ENCODE measurements around the gene CREBBP. TPM values are rescaled to one million over a fixed set of nuclear protein-coding genes. Genes with fewer than 3 reads are reported as not detected.

Gene CREBBP
- total and polyA plus RNA-seq, 2 donors from 2014 or later: 5.9 to 74.6 TPM

GRCh38 chr16:3793161-3793576, 87.3 kb downstream of the CREBBP start:
- no peaks in the 10 kb centered on the region for H3K9me3 ChIP-seq (ENCODE audit: control insufficient read depth in 2 of 3, insufficient read depth in 1 of 3, low read length in 3 of 3)
- intact Hi-C loops (cut with DNase I): no loop called here
- H3K9ac ChIP-seq (ENCODE audit: low read length in 3 of 3): no peak overlapping the region
- TF ChIP-seq CTCF (IDR thresholded peaks at IDR 0.05; ENCODE audit: borderline replicate concordance, extremely low read depth, insufficient read depth): no peak
- peaks cover 0 to 5% (median 0%) of the 10 kb centered on the region in 3 donors for H3K4me1 ChIP-seq (ENCODE audit: control insufficient read depth in 2 of 3, insufficient read depth in 2 of 3, low read depth in 1 of 3, low read length in 3 of 3)
- H3K36me3 ChIP-seq (ENCODE audit: control insufficient read depth in 2 of 3, insufficient read depth in 3 of 3, low read length in 3 of 3): peaks cover 8 to 33% (median 18%) of the 10 kb centered on the region in 3 donors
- DNase-seq: no peak
- H3K4me3 ChIP-seq (ENCODE audit: low read length in 3 of 3): no peak overlapping the region
- H3K27me3 ChIP-seq (ENCODE audit: control insufficient read depth, insufficient read depth, low read length): no peaks in the 10 kb centered on the region
- FAIRE-seq: no peak
- H3K27ac ChIP-seq (ENCODE audit: low read depth in 2 of 2, low read length in 2 of 2): no peak overlapping the region

GRCh38 chr16:3792472-3793012, 88.0 kb downstream of the CREBBP start:
- no peak for DNase-seq
- no peak overlapping the region for H3K4me3 ChIP-seq (ENCODE audit: low read length in 3 of 3)
- intact Hi-C loops (cut with DNase I): no loop called here
- no peak overlapping the region for H3K9ac ChIP-seq (ENCODE audit: low read length in 3 of 3)
- H3K4me1 ChIP-seq (ENCODE audit: control insufficient read depth in 2 of 3, insufficient read depth in 2 of 3, low read depth in 1 of 3, low read length in 3 of 3): peaks cover 0 to 2% (median 0%) of the 10 kb centered on the region in 3 donors
- no peak overlapping the region for H3K27ac ChIP-seq (ENCODE audit: low read depth in 2 of 2, low read length in 2 of 2)
- no peaks in the 10 kb centered on the region for H3K27me3 ChIP-seq (ENCODE audit: control insufficient read depth, insufficient read depth, low read length)
- H3K9me3 ChIP-seq (ENCODE audit: control insufficient read depth in 2 of 3, insufficient read depth in 1 of 3, low read length in 3 of 3): no peaks in the 10 kb centered on the region
- TF ChIP-seq CTCF (IDR thresholded peaks at IDR 0.05; ENCODE audit: borderline replicate concordance, extremely low read depth, insufficient read depth): no peak
- no peak for FAIRE-seq
- H3K36me3 ChIP-seq (ENCODE audit: control insufficient read depth in 2 of 3, insufficient read depth in 3 of 3, low read length in 3 of 3): peaks cover 8 to 33% (median 18%) of the 10 kb centered on the region in 3 donors

DNA sequence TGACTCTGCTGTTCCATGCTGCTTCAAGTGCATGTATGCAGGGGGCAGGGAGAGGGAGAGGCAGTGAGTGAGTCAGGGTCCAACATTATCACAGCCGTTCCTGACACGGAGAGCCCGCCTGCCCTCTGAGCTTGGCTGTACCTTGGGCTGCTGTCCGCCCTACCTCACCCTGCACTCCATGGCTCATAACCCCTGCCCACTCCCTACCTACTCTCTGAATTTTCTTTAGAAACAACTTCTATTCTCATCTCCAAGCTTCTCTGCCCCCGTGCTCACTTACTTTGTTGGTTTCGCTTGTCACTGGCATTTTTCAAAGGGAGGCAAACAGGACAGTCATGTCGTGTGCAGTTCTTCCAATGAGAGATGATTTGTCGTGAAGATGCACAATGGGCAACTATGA, 88.8 kb downstream of the CREBBP start:
- H3K9me3 ChIP-seq (ENCODE audit: control insufficient read depth in 2 of 3, insufficient read depth in 1 of 3, low read length in 3 of 3): no peaks in the 10 kb centered on the region
- TF ChIP-seq CTCF (IDR thresholded peaks at IDR 0.05; ENCODE audit: borderline replicate concordance, extremely low read depth, insufficient read depth): no peak
- DNase-seq: no peak
- H3K27ac ChIP-seq (ENCODE audit: low read depth in 2 of 2, low read length in 2 of 2): no peak overlapping the region
- H3K27me3 ChIP-seq (ENCODE audit: control insufficient read depth, insufficient read depth, low read length): no peaks in the 10 kb centered on the region
- no peak overlapping the region for H3K4me3 ChIP-seq (ENCODE audit: low read length in 3 of 3)
- peaks cover 8 to 33% (median 18%) of the 10 kb centered on the region in 3 donors for H3K36me3 ChIP-seq (ENCODE audit: control insufficient read depth in 2 of 3, insufficient read depth in 3 of 3, low read length in 3 of 3)
- H3K9ac ChIP-seq (ENCODE audit: low read length in 3 of 3): no peak overlapping the region
- intact Hi-C loops (cut with DNase I): no loop called here
- no peak for FAIRE-seq
- H3K4me1 ChIP-seq (ENCODE audit: control insufficient read depth in 2 of 3, insufficient read depth in 2 of 3, low read depth in 1 of 3, low read length in 3 of 3): peaks cover 0 to 2% (median 0%) of the 10 kb centered on the region in 3 donors

All from kidney (tissue), 14 donors.